GM13977 (cell line): ENCODE results near the gene DNAJC27.

Experiments
- DNase-seq: peaks from one replicate; pipeline ENCODE4 v3.0.0; 2012; ENCODE audit warnings: low spot score
- in situ Hi-C: fragments of 300-500 bp; cut with MboI; formaldehyde crosslinking; loops from one replicate; pipeline ENCODE4 v1.12.0; 2022; ENCODE audit warnings: low sequenced_read_pairs, low pct_unique_long_range_greater_than_20kb, mixed read lengths, inconsistent platforms; ENCODE audit not compliant: unreplicated experiment
- TF ChIP-seq, protein P1 (sequence below): IDR thresholded peaks from 2 replicates; pipeline ENCODE4 v1.5.1; 2012; ENCODE audit warnings: mild to moderate bottlenecking, control low read depth; ENCODE audit not compliant: insufficient read depth; ENCODE audit errors: extremely low read depth, missing control alignments

The DNAJC27 gene

DNA sequence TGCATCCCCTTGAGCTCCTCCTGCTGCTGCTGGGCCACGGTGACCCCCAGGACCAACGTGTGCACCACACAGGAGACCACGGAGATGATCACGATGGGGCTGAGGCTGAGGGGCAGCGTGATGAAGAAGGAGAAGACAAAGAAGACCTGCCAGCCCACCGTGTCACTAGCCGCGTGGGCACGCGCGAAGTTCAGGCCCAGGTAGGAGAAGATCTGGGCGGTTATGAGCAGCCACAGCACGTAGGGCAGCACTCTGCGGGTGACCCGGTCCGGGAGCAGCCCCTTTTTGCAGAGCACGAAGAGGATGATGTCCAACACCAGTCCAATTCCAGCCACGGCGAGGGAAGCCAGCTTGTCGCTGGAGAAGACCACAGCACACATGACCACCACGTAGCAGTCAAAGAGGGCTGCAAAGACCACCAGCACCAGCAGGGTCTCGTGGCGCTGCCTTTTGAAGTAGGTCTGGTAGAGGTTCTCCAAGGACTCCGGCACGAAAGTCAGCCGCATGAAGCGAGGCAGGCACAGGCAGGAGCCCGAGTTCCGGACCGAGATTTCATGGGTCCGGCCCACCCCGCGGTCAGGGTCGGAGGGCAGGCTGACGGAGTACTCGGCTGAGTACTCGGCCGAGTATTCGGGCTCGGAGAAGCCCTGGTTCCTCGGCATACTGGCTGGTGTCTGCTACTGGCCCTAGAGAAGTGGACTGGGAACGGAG is 53.3 kb downstream of the DNAJC27 start:
- in situ Hi-C loops, result no loop called here
- DNase-seq, result no peak
- TF ChIP-seq, protein P1, sequence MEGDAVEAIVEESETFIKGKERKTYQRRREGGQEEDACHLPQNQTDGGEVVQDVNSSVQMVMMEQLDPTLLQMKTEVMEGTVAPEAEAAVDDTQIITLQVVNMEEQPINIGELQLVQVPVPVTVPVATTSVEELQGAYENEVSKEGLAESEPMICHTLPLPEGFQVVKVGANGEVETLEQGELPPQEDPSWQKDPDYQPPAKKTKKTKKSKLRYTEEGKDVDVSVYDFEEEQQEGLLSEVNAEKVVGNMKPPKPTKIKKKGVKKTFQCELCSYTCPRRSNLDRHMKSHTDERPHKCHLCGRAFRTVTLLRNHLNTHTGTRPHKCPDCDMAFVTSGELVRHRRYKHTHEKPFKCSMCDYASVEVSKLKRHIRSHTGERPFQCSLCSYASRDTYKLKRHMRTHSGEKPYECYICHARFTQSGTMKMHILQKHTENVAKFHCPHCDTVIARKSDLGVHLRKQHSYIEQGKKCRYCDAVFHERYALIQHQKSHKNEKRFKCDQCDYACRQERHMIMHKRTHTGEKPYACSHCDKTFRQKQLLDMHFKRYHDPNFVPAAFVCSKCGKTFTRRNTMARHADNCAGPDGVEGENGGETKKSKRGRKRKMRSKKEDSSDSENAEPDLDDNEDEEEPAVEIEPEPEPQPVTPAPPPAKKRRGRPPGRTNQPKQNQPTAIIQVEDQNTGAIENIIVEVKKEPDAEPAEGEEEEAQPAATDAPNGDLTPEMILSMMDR, result no peak

DNA sequence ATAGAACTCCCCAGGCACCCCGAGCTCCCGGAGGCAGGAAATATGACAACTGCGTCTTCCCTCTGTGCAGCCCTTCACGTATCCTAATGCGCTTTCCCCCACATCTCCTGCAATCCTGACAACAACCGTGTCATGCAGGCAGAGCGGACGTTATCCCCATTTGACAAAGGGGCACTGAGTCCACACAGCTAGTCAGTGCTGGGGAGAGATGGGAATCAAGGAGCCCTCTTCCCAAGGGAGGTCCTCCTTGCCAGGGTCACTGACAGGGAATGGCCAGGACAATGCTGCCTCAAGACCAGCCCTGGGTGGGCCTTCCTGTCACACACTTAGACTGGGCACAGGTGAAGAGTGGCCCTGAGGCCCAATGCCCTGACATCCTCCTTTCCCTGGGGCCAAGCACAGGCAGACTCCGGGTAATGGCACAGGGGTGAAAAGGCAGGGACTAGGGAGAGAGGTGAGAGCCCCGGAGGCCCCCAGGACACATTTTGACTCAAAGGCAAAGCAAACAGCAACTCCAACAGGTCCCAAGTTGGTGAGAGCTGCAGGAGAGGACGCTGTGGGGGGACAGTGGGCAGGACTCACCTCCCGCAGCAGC is 53.9 kb downstream of the DNAJC27 start:
- TF ChIP-seq, protein P1, result no peak
- in situ Hi-C loops, result no loop called here

DNA sequence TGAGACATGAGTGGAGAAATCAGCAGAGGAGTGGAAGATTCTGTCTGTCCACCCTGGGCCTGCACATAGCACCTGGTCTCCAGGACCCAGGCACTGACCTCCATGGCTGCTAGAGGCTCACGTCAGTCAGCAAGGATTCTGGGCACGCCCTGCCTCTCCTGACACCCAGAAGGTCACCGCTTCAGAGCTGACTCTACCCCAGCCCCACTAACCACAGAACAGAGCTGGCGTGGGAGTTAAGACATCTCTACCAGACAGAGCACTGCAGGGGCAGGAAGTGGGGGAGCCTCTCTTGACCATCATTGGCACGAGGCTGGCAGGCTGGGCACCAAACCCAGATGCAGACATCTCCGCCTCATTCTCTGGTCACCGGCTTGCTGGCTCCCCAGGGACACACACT is 54.7 kb downstream of the DNAJC27 start:
- in situ Hi-C loops, result no loop called here
- TF ChIP-seq, protein P1, result no peak
- peak; percentile 56 for DNase-seq

More for the DNA sequence above, 53.9 kb downstream of the DNAJC27 start:
- DNase-seq, result no peak

DNA sequence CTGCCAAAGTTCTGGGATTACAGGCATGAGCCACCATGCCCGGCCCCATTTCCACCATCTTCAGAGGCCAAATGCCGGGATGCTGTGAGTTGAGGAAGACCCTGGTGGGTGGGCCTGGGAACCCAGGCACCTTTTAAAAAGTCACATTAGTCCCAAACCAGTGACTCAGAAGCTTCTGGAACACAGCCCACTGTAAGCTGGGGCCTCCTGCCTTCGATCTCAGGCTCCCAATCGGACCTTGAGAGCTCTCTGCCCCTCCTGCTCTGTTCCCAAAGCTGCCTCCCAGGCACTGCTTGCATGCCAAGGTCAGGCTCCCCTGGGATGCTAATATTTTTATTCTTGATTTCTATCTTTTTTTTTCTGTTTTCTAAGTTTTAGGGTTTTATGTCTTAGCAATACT is 56.0 kb downstream of the DNAJC27 start:
- DNase-seq, result no peak
- in situ Hi-C loops, result no loop called here
- TF ChIP-seq, protein P1, result no peak

DNA sequence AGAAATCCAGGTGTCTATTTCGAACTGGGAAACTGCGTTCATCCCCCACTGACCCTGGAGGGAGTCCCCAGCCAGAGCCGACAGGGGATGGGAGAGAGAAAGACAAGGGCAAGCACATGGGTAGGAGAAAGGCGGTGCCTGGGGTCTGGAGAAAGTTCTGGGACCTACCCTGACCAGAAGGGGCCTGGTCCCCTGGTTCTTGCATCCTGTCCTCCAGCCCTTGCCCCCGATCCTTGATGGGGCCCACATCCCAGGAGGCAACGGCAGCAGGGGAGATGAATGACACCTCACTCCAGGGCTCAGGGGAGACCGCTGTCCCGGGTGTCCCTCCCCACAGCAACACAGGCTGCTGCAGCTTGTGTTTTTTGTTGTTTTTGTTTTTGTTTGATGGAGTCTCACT is 56.6 kb downstream of the DNAJC27 start:
- in situ Hi-C loops, result no loop called here
- TF ChIP-seq, protein P1, result no peak
- no peak for DNase-seq

DNA sequence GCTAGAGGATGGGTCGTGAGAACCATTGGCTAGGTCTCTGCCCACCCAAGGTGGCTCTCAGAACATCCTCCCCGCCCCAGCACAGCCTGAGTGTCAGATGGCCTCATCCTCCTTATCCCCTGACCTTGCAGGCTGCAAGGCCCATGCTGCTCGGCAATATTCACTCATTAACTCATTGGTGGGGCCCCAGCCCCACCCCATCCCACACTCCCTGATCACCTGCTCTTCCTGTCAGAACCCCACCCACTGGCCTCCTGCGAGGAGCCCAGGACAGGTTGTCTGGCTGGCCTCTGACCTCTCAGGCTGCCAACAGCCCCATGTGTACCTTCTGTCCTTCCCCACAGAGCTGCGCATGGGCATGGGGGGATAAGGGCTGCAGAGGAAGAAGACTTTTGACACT is 57.0 kb downstream of the DNAJC27 start:
- in situ Hi-C loops, result no loop called here
- DNase-seq, result no peak
- TF ChIP-seq, protein P1, result no peak
